CD4-positive, CD25-positive, alpha-beta regulatory T cell (primary cell): ENCODE results near the gene EP400. TPM values are rescaled to one million over a fixed set of nuclear protein-coding genes. Genes with fewer than 3 reads are reported as not detected.

ENCODE experiments used
- ATAC-seq, 2 donors: fragments of 150-1000 bp; cut with Tn5 transposase; one replicate each; pipeline ENCODE4 v1.10.0; 2021; ENCODE audit warnings: low read depth in 2 of 2, moderate number of reproducible peaks in 2 of 2, moderate library complexity in 1 of 2
- DNase-seq, 3 donors: peaks; one replicate each; pipeline versions ENCODE4 v3.0.0 to v3.0.0-alpha.2; 2012 to 2022; ENCODE audit warnings: mixed read lengths in 1 of 3
- H3K27ac ChIP-seq: one replicate; pipeline ENCODE4 v1.7.0; 2013; ENCODE audit warnings: mild to moderate bottlenecking, low read length; ENCODE audit not compliant: insufficient read depth, poor library complexity, severe bottlenecking
- H3K27me3 ChIP-seq: one replicate; pipeline ENCODE4 v1.7.0; 2013; ENCODE audit warnings: low read length; ENCODE audit not compliant: control insufficient read depth, insufficient read depth
- H3K36me3 ChIP-seq: one replicate; pipeline ENCODE4 v1.7.0; 2013; ENCODE audit warnings: mild to moderate bottlenecking, low read length, moderate library complexity; ENCODE audit not compliant: control insufficient read depth, insufficient read depth
- H3K4me1 ChIP-seq: 2 replicates; pipeline ENCODE4 v1.7.0; 2013; ENCODE audit warnings: mild to moderate bottlenecking, low read length; ENCODE audit not compliant: insufficient read depth, control insufficient read depth, poor library complexity, severe bottlenecking
- H3K4me3 ChIP-seq: one replicate; pipeline ENCODE4 v1.7.0; 2013; ENCODE audit warnings: low read depth, mild to moderate bottlenecking, low read length, moderate library complexity
- H3K9me3 ChIP-seq, 2 experiments: 1 replicate in 1 of 2; 2 replicates in 1 of 2; pipeline ENCODE4 v1.7.0; 2013; ENCODE audit warnings: low read length in 2 of 2, mild to moderate bottlenecking in 1 of 2, moderate library complexity in 1 of 2; ENCODE audit not compliant: control insufficient read depth in 2 of 2
- H3K27ac Mint-ChIP-seq, 3 donors: one replicate each; pipeline ENCODE4 v1.8.0; 2020 to 2022; ENCODE audit warnings: mild to moderate bottlenecking in 3 of 3, mixed read lengths in 3 of 3, moderate library complexity in 2 of 3
- H3K27me3 Mint-ChIP-seq: one replicate; pipeline ENCODE4 v1.8.0; 2022; ENCODE audit warnings: mild to moderate bottlenecking, mixed read lengths
- H3K36me3 Mint-ChIP-seq: one replicate; pipeline ENCODE4 v1.8.0; 2020; ENCODE audit warnings: mixed read lengths
- H3K4me1 Mint-ChIP-seq, 4 donors: one replicate each; pipeline ENCODE4 v1.8.0; 2020 to 2022; ENCODE audit warnings: mixed read lengths in 4 of 4, mild to moderate bottlenecking in 1 of 4
- H3K4me3 Mint-ChIP-seq, 4 donors: one replicate each; pipeline ENCODE4 v1.8.0; 2020 to 2022; ENCODE audit warnings: mild to moderate bottlenecking in 4 of 4, mixed read lengths in 4 of 4, moderate library complexity in 3 of 4
- H3K9me3 Mint-ChIP-seq, 7 donors: one replicate each; pipeline ENCODE4 v1.8.0; 2020 to 2022; ENCODE audit warnings: mixed read lengths in 7 of 7, mild to moderate bottlenecking in 3 of 7, moderate library complexity in 2 of 7
- polyA plus RNA-seq, 4 donors: library from polyadenylated mRNA; unstranded; fragments of 300-500 nt; fragmentation: Illumina TruSeq; gene quantifications; one replicate each; pipeline ENCODE4 v1.2.3, GENCODE V29; 2021
- total RNA-seq: library from RNA; stranded (reverse); gene quantifications from one replicate; pipeline ENCODE4 v1.2.3, GENCODE V29; 2022

EP400 gene
- total and polyA plus RNA-seq, 5 donors from 2014 or later, result 1.2 to 77.9 (median 1.9) TPM

DNA sequence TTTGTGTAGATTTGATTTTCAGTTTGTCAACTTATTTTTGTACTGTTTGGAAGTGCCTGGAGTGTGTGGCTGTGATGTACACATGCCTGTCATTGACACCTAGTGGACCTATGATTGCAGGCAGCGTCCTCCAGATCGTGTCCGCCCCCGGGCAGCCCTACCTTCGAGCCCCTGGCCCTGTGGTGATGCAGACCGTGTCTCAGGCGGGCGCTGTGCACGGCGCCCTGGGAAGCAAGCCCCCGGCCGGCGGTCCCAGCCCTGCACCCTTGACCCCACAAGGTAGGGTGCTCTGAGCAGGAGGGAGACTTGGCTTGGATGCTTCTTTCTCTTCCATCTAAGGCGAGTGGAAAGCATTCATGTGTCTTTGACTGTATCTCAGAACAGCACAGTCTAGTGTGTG is 75.8 kb downstream of the EP400 start:
- Histone ChIP-seq H3K4me1 (no peaks in the 10 kb centered on the region), H3K9me3 (no peaks in the 10 kb centered on the region), H3K4me3 (no peak overlapping the region), H3K27me3 (no peaks in the 10 kb centered on the region), H3K36me3 (peaks cover 98% of the 10 kb centered on the region), H3K27ac (no peak overlapping the region)
- Mint-ChIP-seq H3K36me3 (peaks cover 46% of the 10 kb centered on the region), H3K27me3 (no peaks in the 10 kb centered on the region), H3K4me1 (peaks cover 0 to 2% (median 0%) of the 10 kb centered on the region in 4 donors), H3K4me3 (no peak overlapping the region), H3K27ac (no peak overlapping the region), H3K9me3 (no peaks in the 10 kb centered on the region)
- DNase-seq (no peak), ATAC-seq (no peak)

DNA sequence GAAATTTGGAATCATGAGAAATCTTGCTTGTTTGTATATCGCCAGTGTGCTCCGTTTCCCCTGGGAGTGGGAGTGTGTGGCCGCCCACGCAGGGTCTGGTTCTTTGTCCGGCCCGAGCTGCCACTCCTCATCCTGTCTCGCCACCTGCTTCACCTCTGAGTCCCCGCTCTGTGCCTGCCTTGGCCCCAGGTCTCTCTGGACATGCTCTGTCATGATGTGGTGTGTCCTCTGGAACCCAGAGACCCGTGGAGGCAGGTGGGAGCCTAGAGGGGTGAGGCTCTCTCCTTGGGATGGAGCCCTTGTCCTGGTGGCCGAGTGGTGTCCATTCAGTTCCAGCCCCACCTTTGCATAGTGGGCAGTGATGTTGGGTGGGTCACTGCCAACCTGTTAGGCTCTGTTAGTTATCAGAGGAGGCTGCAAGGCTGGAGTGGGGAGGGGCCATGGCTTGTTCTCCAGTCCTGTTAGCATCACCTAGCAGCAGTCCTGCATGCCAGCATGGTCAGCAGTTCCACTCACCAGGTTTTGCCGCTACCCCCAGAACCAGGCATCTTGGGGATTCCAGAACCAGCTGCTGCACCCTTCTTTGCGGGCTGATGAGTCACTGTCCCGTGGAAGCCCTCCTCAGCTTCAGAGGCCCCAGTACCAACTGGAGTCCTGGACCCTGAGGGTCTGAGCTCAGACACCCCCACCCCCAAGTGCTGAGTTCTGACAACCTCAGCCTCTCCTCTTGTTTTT is 76.5 kb downstream of the EP400 start:
- no peak overlapping the region for H3K4me3 Mint-ChIP-seq
- no peak for ATAC-seq

GRCh38 chr12:132026796-132027500 is 77.2 kb downstream of the EP400 start:
- no peaks in the 10 kb centered on the region for H3K27me3 Mint-ChIP-seq
- peaks cover 51% of the 10 kb centered on the region for H3K36me3 Mint-ChIP-seq
- peaks cover 97% of the 10 kb centered on the region for H3K36me3 ChIP-seq
- DNase-seq (no peak), ATAC-seq (no peak)
- H3K9me3 Mint-ChIP-seq, result no peaks in the 10 kb centered on the region
- no peaks in the 10 kb centered on the region for H3K27me3 ChIP-seq
- no peak overlapping the region for H3K4me3 Mint-ChIP-seq
- H3K27ac ChIP-seq, result no peak overlapping the region
- H3K9me3 ChIP-seq, result no peaks in the 10 kb centered on the region
- H3K27ac Mint-ChIP-seq, result no peak overlapping the region
- no peaks in the 10 kb centered on the region for H3K4me1 ChIP-seq
- H3K4me3 ChIP-seq, result no peak overlapping the region
- peaks cover 0 to 2% (median 0%) of the 10 kb centered on the region in 4 donors for H3K4me1 Mint-ChIP-seq

More for the DNA sequence above, 76.5 kb downstream of the EP400 start:
- Mint-ChIP-seq H3K27me3 (no peaks in the 10 kb centered on the region), H3K36me3 (peaks cover 53% of the 10 kb centered on the region), H3K27ac (no peak overlapping the region), H3K4me1 (peaks cover 0 to 2% (median 0%) of the 10 kb centered on the region in 4 donors), H3K9me3 (no peaks in the 10 kb centered on the region)
- no peak for DNase-seq
- H3K4me3 ChIP-seq, result no peak overlapping the region
- H3K27ac ChIP-seq, result no peak overlapping the region
- peaks cover 99% of the 10 kb centered on the region for H3K36me3 ChIP-seq
- H3K9me3 ChIP-seq, result no peaks in the 10 kb centered on the region
- no peaks in the 10 kb centered on the region for H3K27me3 ChIP-seq
- H3K4me1 ChIP-seq, result no peaks in the 10 kb centered on the region

DNA sequence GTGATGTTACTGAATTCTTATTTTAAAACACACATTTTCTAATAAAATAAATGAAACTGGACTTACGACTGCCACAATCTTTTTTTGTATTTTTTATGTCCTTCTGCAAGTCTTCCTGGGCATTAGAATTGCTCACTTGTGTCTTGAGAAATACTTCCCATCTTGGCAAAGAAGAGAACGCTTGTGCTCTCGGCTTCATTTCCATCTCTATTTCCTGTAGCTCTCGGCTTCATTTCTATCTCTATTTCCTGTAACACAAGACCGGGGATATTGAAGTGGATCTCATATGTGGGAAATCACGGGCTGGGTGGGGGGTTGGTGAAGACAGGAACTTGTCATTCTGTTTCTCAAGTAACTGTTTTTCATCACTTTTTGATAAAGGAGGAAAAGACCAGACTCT is 77.9 kb downstream of the EP400 start:
- peaks cover 97% of the 10 kb centered on the region for H3K36me3 ChIP-seq
- H3K27ac Mint-ChIP-seq, result peak overlapping the region in 1 of 3 donors; percentile 0
- H3K4me3 ChIP-seq, result no peak overlapping the region
- peaks cover 0 to 2% (median 0%) of the 10 kb centered on the region in 4 donors for H3K4me1 Mint-ChIP-seq
- DNase-seq (no peak), ATAC-seq (no peak)
- H3K4me3 Mint-ChIP-seq, result no peak overlapping the region
- no peaks in the 10 kb centered on the region for H3K27me3 Mint-ChIP-seq
- no peaks in the 10 kb centered on the region for H3K4me1 ChIP-seq
- no peaks in the 10 kb centered on the region for H3K27me3 ChIP-seq
- no peaks in the 10 kb centered on the region for H3K9me3 ChIP-seq
- H3K36me3 Mint-ChIP-seq, result peaks cover 49% of the 10 kb centered on the region
- H3K27ac ChIP-seq, result no peak overlapping the region
- no peaks in the 10 kb centered on the region for H3K9me3 Mint-ChIP-seq

GRCh38 chr12:132028111-132028510 is 78.4 kb downstream of the EP400 start:
- H3K36me3 Mint-ChIP-seq, result peaks cover 48% of the 10 kb centered on the region
- H3K27ac ChIP-seq, result no peak overlapping the region
- no peak overlapping the region for H3K27ac Mint-ChIP-seq
- no peaks in the 10 kb centered on the region for H3K27me3 Mint-ChIP-seq
- H3K9me3 Mint-ChIP-seq, result no peaks in the 10 kb centered on the region
- H3K4me3 Mint-ChIP-seq, result no peak overlapping the region
- peaks cover 96% of the 10 kb centered on the region for H3K36me3 ChIP-seq
- no peaks in the 10 kb centered on the region for H3K27me3 ChIP-seq
- ATAC-seq (no peak), DNase-seq (no peak)
- H3K4me1 Mint-ChIP-seq, result peaks cover 0 to 2% (median 0%) of the 10 kb centered on the region in 4 donors
- no peaks in the 10 kb centered on the region for H3K4me1 ChIP-seq
- no peak overlapping the region for H3K4me3 ChIP-seq
- H3K9me3 ChIP-seq, result no peaks in the 10 kb centered on the region

GRCh38 chr12:132029503-132030300 is 80.0 kb downstream of the EP400 start:
- H3K4me3 Mint-ChIP-seq, result no peak overlapping the region
- DNase-seq (no peak), ATAC-seq (no peak)
- Histone ChIP-seq H3K27ac (no peak overlapping the region), H3K9me3 (no peaks in the 10 kb centered on the region), H3K4me1 (no peaks in the 10 kb centered on the region), H3K36me3 (peaks cover 96% of the 10 kb centered on the region), H3K4me3 (no peak overlapping the region), H3K27me3 (no peaks in the 10 kb centered on the region)
- no peak overlapping the region for H3K27ac Mint-ChIP-seq
- H3K4me1 Mint-ChIP-seq, result peaks cover 0 to 2% (median under 1%) of the 10 kb centered on the region in 4 donors
- no peaks in the 10 kb centered on the region for H3K9me3 Mint-ChIP-seq
- H3K36me3 Mint-ChIP-seq, result peaks cover 52% of the 10 kb centered on the region
- H3K27me3 Mint-ChIP-seq, result no peaks in the 10 kb centered on the region

DNA sequence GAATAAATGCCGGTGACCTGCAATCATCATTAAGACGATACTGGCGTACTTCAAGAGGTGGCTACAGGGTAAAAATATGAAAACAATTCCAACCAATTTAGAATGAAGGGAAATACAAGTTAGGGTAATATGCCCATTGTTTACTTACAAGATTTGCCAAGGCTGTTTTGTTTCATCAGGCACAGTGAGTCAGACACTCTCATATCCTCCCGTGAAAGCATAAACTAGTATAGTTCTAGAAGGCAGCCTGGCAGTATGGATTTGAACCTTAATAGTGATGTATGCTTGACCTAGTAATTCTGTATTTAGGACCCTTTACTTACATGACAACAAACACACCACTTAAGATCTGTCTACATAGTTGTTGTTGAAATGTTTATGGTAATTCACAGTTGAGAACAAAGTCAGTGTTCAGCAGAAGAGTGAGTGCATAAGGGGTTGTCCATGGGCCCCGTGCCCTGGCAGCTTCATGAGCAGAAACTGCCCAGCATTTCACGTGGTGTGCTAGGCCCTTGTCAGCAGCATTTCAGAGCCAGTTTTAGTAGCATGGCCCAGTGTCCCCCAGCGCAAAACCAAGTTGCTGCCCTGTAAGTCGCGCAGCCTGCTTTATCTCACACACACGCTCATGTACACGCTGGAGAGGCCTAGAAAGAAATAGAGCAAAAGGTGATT is 80.8 kb downstream of the EP400 start:
- Mint-ChIP-seq H3K9me3 (no peaks in the 10 kb centered on the region), H3K4me3 (no peak overlapping the region), H3K4me1 (peaks cover 0 to 2% (median under 1%) of the 10 kb centered on the region in 4 donors), H3K27ac (no peak overlapping the region), H3K36me3 (peaks cover 58% of the 10 kb centered on the region), H3K27me3 (no peaks in the 10 kb centered on the region)
- H3K27me3 ChIP-seq, result no peaks in the 10 kb centered on the region
- no peaks in the 10 kb centered on the region for H3K9me3 ChIP-seq
- peaks cover 96% of the 10 kb centered on the region for H3K36me3 ChIP-seq
- no peaks in the 10 kb centered on the region for H3K4me1 ChIP-seq
- no peak for ATAC-seq
- H3K4me3 ChIP-seq, result no peak overlapping the region
- DNase-seq, result no peak
- H3K27ac ChIP-seq, result no peak overlapping the region
